GM12878 (cell line): Measurements from ENCODE around the gene ITGA1. TPM values are rescaled to one million over a fixed set of nuclear protein-coding genes. Genes with fewer than 3 reads are reported as not detected.

Source experiments
- ATAC-seq: fragments of 200-7000 bp; cut with Tn5 transposase; 3 replicates; pipeline ENCODE4 v1.9.1; 2020; ENCODE audit warnings: mild to moderate bottlenecking, moderate library complexity
- BruUV-seq: library from RNA; stranded (reverse); fragments of 400-500 nt; replicated peaks from 2 replicates; lab custom pipeline; 2021; lab: Mats Ljungman, UMichigan
- CTCF ChIA-PET: fragments of 300-600 bp; sonication (Branson Sonifier 250); formaldehyde crosslinking; extraction: SDS; loops from one replicate; lab custom pipeline; 2021; ENCODE audit warnings: inconsistent platforms; lab: Yijun Ruan, JAX
- POLR2A ChIA-PET: fragments of 350-600 bp; formaldehyde crosslinking; extraction: SDS; loops from one replicate; lab custom pipeline; 2021; ENCODE audit warnings: inconsistent platforms; lab: Charles Lee
- RAD21 ChIA-PET: fragments of 300-600 bp; sonication (Branson Sonifier 250); formaldehyde crosslinking; loops from one replicate; lab custom pipeline; 2023; ENCODE audit warnings: antibody characterized with exemption; ENCODE audit not compliant: unreplicated experiment; lab: Charles Lee
- SMC1A ChIA-PET: fragments of 300-600 bp; sonication (Branson Sonifier 250); formaldehyde crosslinking; loops from one replicate; lab custom pipeline; 2023; ENCODE audit not compliant: unreplicated experiment, uncharacterized antibody; lab: Charles Lee
- DNase-seq: peaks from one replicate; pipeline ENCODE4 v3.0.0-alpha.2; 2011; ENCODE audit warnings: low read depth, low spot score
- FAIRE-seq: peaks from 3 replicates; lab custom pipeline; 2011; peaks lifted over from hg19 to GRCh38; lab: Jason Lieb, UNC
- H2AFZ ChIP-seq: 2 replicates; pipeline ENCODE4 v1.6.0; 2011; ENCODE audit warnings: low read depth, low read length, control low read depth; ENCODE audit not compliant: control insufficient read depth
- H3K27ac ChIP-seq: 2 replicates; pipeline ENCODE4 v1.5.1; 2011; ENCODE audit warnings: control low read depth; ENCODE audit not compliant: control insufficient read depth, insufficient read depth
- H3K27me3 ChIP-seq, 2 experiments: replicated peaks in 1 of 2; 2 replicates each; pipeline versions ENCODE4 v1.6.0 to v1.6.1; 2011; ENCODE audit warnings: low read length in 1 of 2; ENCODE audit not compliant: control insufficient read depth in 2 of 2, insufficient read depth in 2 of 2
- H3K36me3 ChIP-seq, 2 experiments: 2 replicates each; pipeline ENCODE4 v1.5.1; 2011; ENCODE audit warnings: low read length in 1 of 2; ENCODE audit not compliant: control insufficient read depth in 2 of 2, insufficient read depth in 2 of 2
- H3K4me1 ChIP-seq: 2 replicates; pipeline ENCODE4 v1.6.1; 2011; ENCODE audit warnings: mild to moderate bottlenecking, low read length, moderate library complexity, mixed read lengths; ENCODE audit not compliant: control insufficient read depth, insufficient read depth
- H3K4me2 ChIP-seq: 2 replicates; pipeline ENCODE4 v1.6.0; 2011; ENCODE audit warnings: control low read depth; ENCODE audit not compliant: control insufficient read depth, insufficient read depth
- H3K4me3 ChIP-seq: fragments of 200-600 bp; sonication (generic); 2 replicates; pipeline ENCODE4 v1.5.1; 2016
- H3K79me2 ChIP-seq: 2 replicates; pipeline ENCODE4 v1.6.0; 2011; ENCODE audit warnings: low read length; ENCODE audit not compliant: control insufficient read depth, insufficient read depth
- H3K9ac ChIP-seq: 2 replicates; pipeline ENCODE4 v1.8.0; 2011; ENCODE audit warnings: low read length, control low read depth, mixed read lengths; ENCODE audit not compliant: control insufficient read depth, insufficient read depth
- H3K9me3 ChIP-seq: replicated peaks from 3 replicates; pipeline ENCODE4 v1.5.1; 2011; ENCODE audit warnings: mild to moderate bottlenecking, low read length; ENCODE audit not compliant: control insufficient read depth, insufficient read depth
- H4K20me1 ChIP-seq: 2 replicates; pipeline ENCODE4 v1.6.0; 2011; ENCODE audit not compliant: control insufficient read depth, insufficient read depth
- CEBPB ChIP-seq, 2 experiments: fragments of 150-350 bp in 1 of 2; IDR thresholded peaks; 2 replicates each; pipeline ENCODE4 v1.6.1; 2012 to 2014; ENCODE audit warnings: low read depth in 2 of 2, low read length in 2 of 2, borderline replicate concordance in 1 of 2, inconsistent platforms in 1 of 2
- CREB1 ChIP-seq: IDR thresholded peaks from 2 replicates; pipeline ENCODE4 v1.6.1; 2012; ENCODE audit warnings: low read depth, mild to moderate bottlenecking, inconsistent platforms
- FOS ChIP-seq: IDR thresholded peaks from 3 replicates; pipeline ENCODE4 v1.6.1; 2011; ENCODE audit warnings: borderline replicate concordance; ENCODE audit not compliant: insufficient read length; ENCODE audit errors: extremely low read depth
- FOXK2 ChIP-seq: fragments of 450-650 bp; IDR thresholded peaks from 2 replicates; pipeline ENCODE4 v1.6.1; 2017; ENCODE audit warnings: mild to moderate bottlenecking, moderate library complexity
- GATAD2B ChIP-seq: fragments of 450-650 bp; conservative IDR thresholded peaks from 2 replicates; pipeline ENCODE4 v1.6.1; 2017; ENCODE audit warnings: low read depth, mild to moderate bottlenecking, moderate library complexity
- HDAC6 ChIP-seq: fragments of 200-600 bp; sonication (generic); IDR thresholded peaks from one replicate; pipeline ENCODE4 v1.8.0; 2017; ENCODE audit warnings: antibody characterized with exemption; ENCODE audit not compliant: unreplicated experiment
- HSF1 ChIP-seq: fragments of 150-350 bp; IDR thresholded peaks from 2 replicates; pipeline ENCODE4 v1.6.1; 2014; ENCODE audit warnings: mild to moderate bottlenecking, low read depth, low read length
- KDM1A ChIP-seq: fragments of 200-600 bp; sonication (generic); IDR thresholded peaks from 2 replicates; pipeline ENCODE4 v1.6.1; 2016; ENCODE audit warnings: borderline replicate concordance
- NFIC ChIP-seq: IDR thresholded peaks from 2 replicates; pipeline ENCODE4 v1.6.1; 2012; ENCODE audit warnings: low read depth, mild to moderate bottlenecking, inconsistent platforms, low read length, moderate library complexity
- STAT1 ChIP-seq: fragments of 450-650 bp; conservative IDR thresholded peaks from 2 replicates; pipeline ENCODE4 v1.6.1; 2014; ENCODE audit warnings: antibody characterized with exemption, mild to moderate bottlenecking
- STAT3 ChIP-seq: IDR thresholded peaks from 2 replicates; pipeline ENCODE4 v1.6.1; 2011; ENCODE audit warnings: low read depth, low read length, improper control_type of control experiment
- SUZ12 ChIP-seq: fragments of 200-600 bp; sonication (generic); IDR thresholded peaks from one replicate; pipeline ENCODE4 v1.6.1; 2018; ENCODE audit warnings: antibody characterized with exemption, mild to moderate bottlenecking; ENCODE audit not compliant: unreplicated experiment
- TCF12 ChIP-seq: IDR thresholded peaks from 2 replicates; pipeline ENCODE4 v1.6.1; 2011; ENCODE audit warnings: low read depth, mild to moderate bottlenecking, low read length
- ZNF207 ChIP-seq: fragments of 450-650 bp; IDR thresholded peaks from 2 replicates; pipeline ENCODE4 v1.6.1; 2014; ENCODE audit warnings: antibody characterized with exemption, mild to moderate bottlenecking, borderline replicate concordance
- WGBS: methylation state at CpG from one replicate; pipeline ENCODE4 v1.1.6; 2016; ENCODE audit warnings: low lambda C conversion rate; ENCODE audit not compliant: insufficient replicate concordance, insufficient coverage; ENCODE audit errors: missing lambda C conversion rate; 5-methylcytosine and 5-hydroxymethylcytosine counted together
- in situ Hi-C: fragments of 300-500 bp; cut with MboI; formaldehyde crosslinking; loops from 9 replicates; pipeline ENCODE4 v1.14.3; 2018; ENCODE audit warnings: mixed read lengths
- intact Hi-C: fragments of 100-400 bp; cut with micrococcal nuclease; formaldehyde crosslinking; loops from one replicate; pipeline ENCODE4 v1.14.2; 2022; ENCODE audit not compliant: unreplicated experiment
- polyA plus RNA-seq, 11 experiments: library from polyadenylated mRNA; depleted of rRNA in 4 of 11; unstranded in 6 of 11; stranded (reverse) in 5 of 11; fragments of >200 nt; fragmentation: Nextera tagmentation in 4 of 11; fragmentation: Illumina TruSeq in 1 of 11; extraction: Ambion mirVana in 4 of 11; extraction: Trizol in 1 of 11; gene quantifications; 1 replicate in 1 of 11; 2 replicates in 10 of 11; pipeline versions ENCODE4 v1.2.1 to v1.2.3, GENCODE V29; 2011 to 2016; ENCODE audit warnings: inconsistent platforms in 2 of 11, missing spikeins in 2 of 11, low read depth in 1 of 11
- total RNA-seq, 4 experiments: library from RNA; depleted of rRNA in 3 of 4; stranded (reverse); fragments of >200 nt in 3 of 4; fragmentation: Illumina TruSeq in 1 of 4; extraction: Trizol in 1 of 4; gene quantifications; 2 replicates each; pipeline versions ENCODE4 v1.2.1 to v1.2.3, GENCODE V29; 2013 to 2021

Gene ITGA1
- total and polyA plus RNA-seq, 10 of the 15 experiments (the other 5 are each of a cell fraction or from before 2014, with no cell fraction given) = 0.02 to 0.56 (median 0.19) TPM

DNA sequence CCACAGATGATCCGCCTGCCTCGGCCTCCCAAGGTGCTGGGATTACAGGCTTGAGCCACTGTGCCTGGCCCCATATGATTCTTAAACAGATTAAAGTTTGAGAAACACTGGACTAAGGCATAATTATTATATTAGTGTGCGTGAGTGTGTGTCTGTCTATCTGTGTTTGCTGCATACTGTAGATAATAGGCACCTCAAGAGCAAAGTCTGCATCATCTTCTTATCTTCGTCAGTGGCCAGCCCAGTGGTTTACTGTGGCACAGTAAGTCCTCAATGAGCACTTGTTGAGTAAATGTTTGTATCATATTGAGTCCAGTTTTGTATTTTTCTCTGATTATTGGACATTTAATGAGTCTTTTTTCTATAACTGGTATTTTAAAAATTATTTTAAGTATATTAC is 81.7 kb downstream of the ITGA1 start (continued):
- no peak for TF ChIP-seq FOXK2
- no peak for TF ChIP-seq GATAD2B

GRCh38 chr5:52870448-52870847 is 82.7 kb downstream of the ITGA1 start:
- ChIA-PET POLR2A (no interaction called here), RAD21 (no interaction called here), SMC1A (no interaction called here), CTCF (no interaction called here)
- ATAC-seq (no peak), DNase-seq (no peak), FAIRE-seq (no peak)
- Histone ChIP-seq H4K20me1 (no peaks in the 10 kb centered on the region), H3K36me3 (no peaks in the 10 kb centered on the region), H3K9ac (no peak overlapping the region), H3K4me2 (no peak overlapping the region), H3K27me3 (no peaks in the 10 kb centered on the region; a peak in 1 of 4 replicates), H3K4me1 (no peaks in the 10 kb centered on the region), H2AFZ (no peak overlapping the region), H3K27ac (no peak overlapping the region), H3K4me3 (no peak overlapping the region), H3K9me3 (no peaks in the 10 kb centered on the region), H3K79me2 (no peaks in the 10 kb centered on the region)
- intact Hi-C loops (no loop called here), in situ Hi-C loops (no loop called here)
- BruUV-seq = no TSS peak
- 29% methylated on average over 1 of the region's 1 CpG for WGBS
- TF ChIP-seq KDM1A = no peak

GRCh38 chr5:52875827-52876226 is 88.1 kb downstream of the ITGA1 start:
- no peak overlapping the region for H3K4me3 ChIP-seq
- TF ChIP-seq NFIC (no peak), FOS (no peak), TCF12 (no peak), CREB1 (no peak), HSF1 (no peak), STAT3 (no peak), CEBPB (IDR thresholded peaks at IDR 0.05; ENCODE audit: borderline replicate concordance in 1 of 2, low read depth in 2 of 2, low read length in 2 of 2) (no peak), HDAC6 (no peak), STAT1 (no peak), ZNF207 (no peak), SUZ12 (no peak)
- TF ChIP-seq, all 136 proteins: peak for 0
- Histone ChIP-seq H3K4me1 (no peaks in the 10 kb centered on the region), H2AFZ (no peak overlapping the region), H3K9me3 (no peaks in the 10 kb centered on the region), H3K27me3 (no peaks in the 10 kb centered on the region), H3K36me3 (no peaks in the 10 kb centered on the region), H3K9ac (no peak overlapping the region), H3K4me2 (no peak overlapping the region), H3K79me2 (no peaks in the 10 kb centered on the region), H4K20me1 (no peaks in the 10 kb centered on the region), H3K27ac (no peak overlapping the region)
- WGBS = 17% methylated on average over 3 of the region's 3 CpGs
- intact Hi-C loops (no loop called here), in situ Hi-C loops (no loop called here)
- ChIA-PET CTCF (no interaction called here), SMC1A (no interaction called here), POLR2A (no interaction called here), RAD21 (no interaction called here)
- FAIRE-seq (no peak), DNase-seq (no peak), ATAC-seq (no peak)
- BruUV-seq = no TSS peak
